GM21786 (cell line): ENCODE data around the gene IFT25.
A peak's percentile ranks its signal among the peaks of the same experiment; 100 is the strongest.
"Not testable (repeated sequence)": the region's sequence is repeated elsewhere in the genome, so short reads cannot be mapped to it uniquely, and the experiment has no call there.

Source experiments
- ATAC-seq: cut with Tn5 transposase; IDR thresholded peaks from one replicate; pipeline ENCODE4 v1.9.1; 2021; ENCODE audit not compliant: unreplicated experiment

Gene IFT25

DNA sequence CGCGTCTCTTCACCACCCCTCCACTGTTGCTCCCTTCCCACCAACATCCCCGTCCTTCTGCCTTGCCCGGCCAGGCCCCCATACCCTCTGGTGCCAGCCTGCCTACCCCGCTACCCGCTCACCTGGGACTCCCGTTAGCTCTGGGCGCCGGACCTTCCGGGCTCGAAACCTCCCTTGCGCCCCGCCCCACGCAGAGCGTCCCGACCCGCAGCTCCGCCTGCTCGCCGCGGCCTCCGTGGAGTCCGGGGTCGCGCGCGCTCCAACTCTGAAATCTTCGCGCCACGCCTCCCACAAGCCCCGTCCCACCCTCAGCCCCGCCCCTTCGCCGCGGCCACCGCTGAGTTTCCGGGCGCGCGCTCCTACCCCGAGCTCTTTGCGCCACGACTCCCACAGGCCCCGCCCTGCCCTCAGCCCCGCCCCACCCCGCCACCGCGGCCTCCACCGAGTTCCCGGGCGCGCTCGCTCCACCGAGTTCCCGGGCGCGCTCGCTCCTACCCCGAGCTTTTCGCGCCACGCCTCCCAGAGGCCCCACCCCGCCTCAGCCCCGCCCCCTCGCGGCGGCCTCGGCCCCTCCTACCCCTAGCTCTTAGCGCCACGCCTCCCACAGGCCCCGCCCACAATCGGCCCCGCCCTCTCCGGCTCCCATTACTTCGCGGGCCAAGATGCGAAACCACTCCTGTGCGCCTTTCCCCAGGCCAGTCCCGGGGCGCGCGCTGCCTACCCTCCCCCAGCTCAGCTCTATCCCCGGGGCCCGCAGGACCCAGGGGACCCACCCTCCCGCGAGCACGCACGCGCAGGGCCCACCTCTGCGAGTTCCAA, at the start of gene IFT25:
TSS of gene IFT25 (minus strand) at position 267 of the 819 bp plus-strand sequence. CDS start 5,617 bp downstream, outside the sequence.
- ATAC-seq, result peak; percentile 64

DNA sequence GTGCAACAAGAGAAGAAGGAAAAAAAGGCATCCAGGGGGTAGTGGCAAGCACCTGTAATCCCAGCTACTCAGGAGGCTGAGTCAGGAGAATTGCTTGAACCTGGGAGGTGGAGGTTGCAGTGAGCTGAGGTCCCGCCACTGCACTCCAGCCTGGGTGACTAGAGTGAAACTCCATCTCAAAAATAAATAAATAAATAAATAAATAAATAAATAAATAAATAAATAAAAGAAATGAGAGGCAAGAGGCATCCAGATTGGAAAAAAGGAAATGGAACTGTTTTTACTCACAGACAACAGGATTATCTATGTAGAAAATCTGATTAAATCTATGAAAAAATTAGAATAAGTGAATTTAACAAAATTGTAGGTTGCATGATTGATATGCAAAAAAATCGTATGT, 49.0 kb upstream of the IFT25 start:
- not testable (repeated sequence) for ATAC-seq

GRCh38 chr1:53992085-53992874, 46.8 kb upstream of the IFT25 start:
- ATAC-seq, result no peak

DNA sequence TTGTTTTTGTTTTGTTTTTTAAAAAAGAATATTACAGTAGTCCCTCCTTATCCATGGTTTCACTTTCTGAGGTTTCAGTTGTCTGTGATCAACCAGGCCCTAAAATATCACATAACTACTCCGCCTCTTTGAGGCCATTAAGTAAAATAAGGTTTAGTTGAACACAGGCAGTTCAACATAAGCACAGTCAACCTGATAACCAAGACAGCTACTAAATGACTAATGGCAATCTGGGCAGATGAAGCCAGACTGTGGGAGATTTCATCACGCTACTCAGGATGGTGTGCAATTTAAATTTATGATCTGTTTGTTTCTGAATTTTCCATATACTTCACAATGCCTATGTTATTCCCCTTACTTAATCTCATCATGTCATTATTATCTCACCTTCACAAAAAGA, 42.4 kb upstream of the IFT25 start:
- ATAC-seq, result no peak

- no peak for ATAC-seq
Measured at GRCh38 chr1:53986458-53986857, 41.0 kb upstream of the IFT25 start.

GRCh38 chr1:53984726-53985125, 39.2 kb upstream of the IFT25 start:
- ATAC-seq, result no peak

- ATAC-seq, result no peak
Measured at GRCh38 chr1:53982763-53983104, 37.2 kb upstream of the IFT25 start.

DNA sequence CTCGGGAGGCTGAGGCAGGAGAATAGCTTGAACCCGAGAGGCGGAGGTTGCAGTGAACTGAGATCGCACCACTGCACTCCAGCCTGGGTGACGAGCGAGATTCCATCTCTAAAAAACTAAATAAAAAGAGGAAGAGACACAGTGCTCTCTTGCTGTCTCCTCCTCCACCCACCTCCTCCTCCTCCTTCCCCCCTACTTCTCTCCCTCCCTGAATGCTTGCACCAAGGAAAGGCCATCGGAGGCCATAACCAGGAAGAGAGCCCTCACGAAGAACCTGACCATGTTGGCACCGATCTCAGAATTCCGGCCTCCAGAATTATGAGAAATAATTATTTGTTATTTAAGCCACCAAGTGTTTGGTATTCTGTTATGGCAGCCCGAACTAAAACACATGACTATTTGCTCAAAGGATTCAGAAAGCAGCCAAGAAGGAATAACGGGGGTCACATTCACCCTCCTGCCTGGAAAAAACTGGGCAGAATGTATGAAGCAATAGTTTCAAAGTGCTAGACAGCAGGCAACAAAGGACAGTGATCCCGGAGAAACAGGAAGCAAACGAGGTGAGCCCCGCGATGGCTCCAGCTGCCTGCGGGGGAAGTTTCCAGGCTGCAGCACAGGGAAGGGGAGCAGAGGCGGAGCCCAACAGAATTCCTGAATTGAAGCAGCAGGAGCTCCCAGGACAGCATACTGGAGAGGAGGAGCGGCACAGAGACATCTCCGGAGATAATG, 36.7 kb upstream of the IFT25 start:
- ATAC-seq, result no peak

DNA sequence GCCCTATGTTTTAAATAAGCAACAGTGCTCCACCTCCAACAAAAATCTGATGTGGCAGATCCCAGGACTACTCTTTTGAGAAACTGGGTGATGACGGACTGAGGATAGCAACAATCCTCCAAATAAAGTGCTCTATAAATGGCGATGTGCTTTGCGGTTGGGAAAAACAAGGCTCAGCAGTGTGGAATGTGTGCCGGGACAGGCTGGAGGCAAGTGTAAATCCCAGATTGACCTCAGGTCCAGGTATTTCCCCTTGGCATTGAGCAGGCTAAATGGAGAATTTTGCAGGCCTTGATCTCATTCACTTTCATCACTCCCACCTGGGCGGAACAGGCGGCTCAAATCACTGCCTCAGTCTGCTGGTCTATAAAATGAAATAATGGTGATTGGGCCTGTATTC, 35.7 kb upstream of the IFT25 start:
- ATAC-seq, result no peak

- ATAC-seq, result no peak
Measured at GRCh38 chr1:53979712-53980450, 34.4 kb upstream of the IFT25 start.

DNA sequence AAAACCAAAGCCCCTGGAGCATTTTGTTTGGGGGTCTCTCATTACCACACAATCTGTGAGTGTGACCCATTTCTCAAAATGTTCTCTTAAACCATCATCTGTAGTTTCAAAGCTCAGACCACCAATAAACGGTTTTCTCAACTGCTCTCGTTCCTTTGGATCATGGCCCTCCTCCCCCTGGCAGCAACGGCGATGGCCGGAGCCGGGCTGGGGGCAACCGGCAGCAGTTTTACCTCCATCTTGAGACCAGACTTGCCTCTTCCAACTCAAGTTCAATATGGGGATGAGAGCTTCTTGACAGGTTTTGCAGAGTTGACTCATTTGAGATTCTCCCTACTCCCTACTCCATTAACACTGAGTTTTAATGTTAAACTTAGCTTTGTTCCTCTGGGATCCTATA, 30.4 kb upstream of the IFT25 start:
- no peak for ATAC-seq

- no peak for ATAC-seq
Measured at GRCh38 chr1:53971718-53972117, 26.2 kb upstream of the IFT25 start.

GRCh38 chr1:53969323-53969722, 23.8 kb upstream of the IFT25 start:
- ATAC-seq, result not testable (repeated sequence)

DNA sequence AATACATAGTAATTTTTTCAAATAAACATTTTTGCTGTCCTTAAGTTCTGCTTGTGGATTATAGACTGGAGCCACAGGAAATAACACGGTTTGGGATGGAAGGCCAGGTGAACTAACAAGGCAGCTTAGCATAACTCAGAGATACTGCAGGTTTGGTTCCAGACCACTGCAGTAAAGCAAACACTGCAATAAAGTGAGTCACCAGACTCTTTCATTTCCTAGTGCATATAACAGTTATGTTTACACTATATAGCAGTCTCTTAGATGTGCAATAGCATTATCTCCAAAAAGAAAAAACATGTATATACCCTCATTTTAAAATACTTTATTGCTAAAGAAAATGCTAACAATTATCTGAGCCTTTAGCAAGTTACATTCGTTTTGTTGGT, 22.6 kb upstream of the IFT25 start:
- ATAC-seq, result no peak

- no peak for ATAC-seq
Measured at GRCh38 chr1:53967409-53968124, 22.1 kb upstream of the IFT25 start.

DNA sequence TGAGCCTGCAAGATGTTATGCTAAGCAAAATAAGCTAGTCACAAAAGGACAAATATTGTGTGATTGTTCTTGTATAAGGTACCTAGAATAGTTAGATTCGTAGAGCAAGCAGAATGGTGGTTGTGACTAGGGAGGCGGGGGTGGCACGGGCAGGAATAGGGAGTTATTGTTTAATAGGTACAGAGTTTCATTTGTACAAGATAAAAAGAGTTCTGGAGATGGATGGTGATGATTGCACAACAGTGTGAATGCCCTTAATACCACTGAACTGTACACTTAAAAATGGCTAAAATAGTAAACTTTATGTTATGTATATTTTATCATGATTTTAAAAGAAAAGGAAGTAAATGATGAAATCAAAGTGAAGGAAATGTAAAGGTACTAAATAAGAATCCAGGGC, 21.3 kb upstream of the IFT25 start:
- no peak for ATAC-seq

GRCh38 chr1:53964109-53964508, 18.6 kb upstream of the IFT25 start:
- no peak for ATAC-seq

- no peak for ATAC-seq
Measured at GRCh38 chr1:53963460-53963859, 18.0 kb upstream of the IFT25 start.

GRCh38 chr1:53962395-53962794, 16.9 kb upstream of the IFT25 start:
- no peak for ATAC-seq

DNA sequence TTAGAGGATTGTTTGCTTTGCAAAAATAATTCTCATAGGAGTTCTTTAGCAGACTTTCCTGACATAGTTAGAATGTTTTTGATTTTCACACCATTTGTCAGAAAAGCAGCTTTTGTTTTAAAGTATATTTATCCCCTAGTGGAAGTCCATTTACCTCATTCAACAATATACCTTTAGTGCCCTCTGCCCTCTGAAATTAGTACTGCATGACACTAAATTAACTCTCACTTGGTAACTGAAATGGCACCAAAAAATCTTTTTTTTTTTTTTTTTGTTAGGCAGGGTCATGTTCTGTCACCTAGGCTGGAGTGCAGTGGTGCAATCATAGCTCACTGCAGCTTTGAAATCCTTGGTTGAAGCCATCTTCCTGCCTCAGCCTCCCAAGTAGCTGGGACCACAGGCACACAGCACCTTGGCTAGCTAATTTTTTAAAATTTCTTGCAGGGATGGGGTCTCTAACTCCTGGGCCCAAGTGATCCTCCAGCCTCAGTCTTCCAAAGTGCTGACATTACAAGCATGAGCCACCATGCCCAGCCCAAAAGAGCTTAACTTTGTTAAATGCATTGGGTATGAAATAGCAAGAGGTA, 14.3 kb upstream of the IFT25 start:
- ATAC-seq, result no peak
